AG10803 (cell line): ENCODE measurements around the gene ZNRF2.

Source experiments
- DNase-seq: peaks from one replicate; pipeline ENCODE4 v3.0.0; 2010; ENCODE audit warnings: low read depth
- H3K4me3 ChIP-seq: 2 replicates; pipeline ENCODE4 v1.5.1; 2011; ENCODE audit warnings: mild to moderate bottlenecking, low read length, control low read depth
- TF ChIP-seq, protein P1 (sequence below): conservative IDR thresholded peaks from 2 replicates; pipeline ENCODE4 v1.5.1; 2011; ENCODE audit warnings: mild to moderate bottlenecking, low read length, control low read depth, inconsistent platforms

The ZNRF2 gene

DNA sequence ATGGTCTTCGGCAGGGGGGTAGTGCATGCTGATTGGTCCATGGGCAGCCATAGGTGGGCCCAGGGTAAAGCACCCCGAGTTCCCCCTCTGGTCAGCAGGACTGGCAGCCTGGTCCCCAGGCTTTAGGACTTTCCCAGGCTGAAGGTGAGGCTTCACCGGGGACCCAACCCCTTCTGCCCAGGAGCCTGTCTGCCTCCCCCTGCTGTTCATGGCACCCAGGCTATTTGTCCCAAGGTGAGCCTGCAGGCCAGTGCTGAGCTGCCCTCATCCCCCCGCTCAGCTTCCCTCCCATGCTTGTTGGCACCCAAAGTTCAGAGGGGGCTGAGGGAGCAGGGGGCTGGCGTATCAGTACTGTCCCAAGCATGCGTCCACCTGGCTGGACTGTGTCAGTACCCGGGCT is 38.5 kb upstream of the ZNRF2 start:
- no peak for DNase-seq
- TF ChIP-seq, protein P1, sequence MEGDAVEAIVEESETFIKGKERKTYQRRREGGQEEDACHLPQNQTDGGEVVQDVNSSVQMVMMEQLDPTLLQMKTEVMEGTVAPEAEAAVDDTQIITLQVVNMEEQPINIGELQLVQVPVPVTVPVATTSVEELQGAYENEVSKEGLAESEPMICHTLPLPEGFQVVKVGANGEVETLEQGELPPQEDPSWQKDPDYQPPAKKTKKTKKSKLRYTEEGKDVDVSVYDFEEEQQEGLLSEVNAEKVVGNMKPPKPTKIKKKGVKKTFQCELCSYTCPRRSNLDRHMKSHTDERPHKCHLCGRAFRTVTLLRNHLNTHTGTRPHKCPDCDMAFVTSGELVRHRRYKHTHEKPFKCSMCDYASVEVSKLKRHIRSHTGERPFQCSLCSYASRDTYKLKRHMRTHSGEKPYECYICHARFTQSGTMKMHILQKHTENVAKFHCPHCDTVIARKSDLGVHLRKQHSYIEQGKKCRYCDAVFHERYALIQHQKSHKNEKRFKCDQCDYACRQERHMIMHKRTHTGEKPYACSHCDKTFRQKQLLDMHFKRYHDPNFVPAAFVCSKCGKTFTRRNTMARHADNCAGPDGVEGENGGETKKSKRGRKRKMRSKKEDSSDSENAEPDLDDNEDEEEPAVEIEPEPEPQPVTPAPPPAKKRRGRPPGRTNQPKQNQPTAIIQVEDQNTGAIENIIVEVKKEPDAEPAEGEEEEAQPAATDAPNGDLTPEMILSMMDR, result no peak
- H3K4me3 ChIP-seq, result no peak overlapping the region

DNA sequence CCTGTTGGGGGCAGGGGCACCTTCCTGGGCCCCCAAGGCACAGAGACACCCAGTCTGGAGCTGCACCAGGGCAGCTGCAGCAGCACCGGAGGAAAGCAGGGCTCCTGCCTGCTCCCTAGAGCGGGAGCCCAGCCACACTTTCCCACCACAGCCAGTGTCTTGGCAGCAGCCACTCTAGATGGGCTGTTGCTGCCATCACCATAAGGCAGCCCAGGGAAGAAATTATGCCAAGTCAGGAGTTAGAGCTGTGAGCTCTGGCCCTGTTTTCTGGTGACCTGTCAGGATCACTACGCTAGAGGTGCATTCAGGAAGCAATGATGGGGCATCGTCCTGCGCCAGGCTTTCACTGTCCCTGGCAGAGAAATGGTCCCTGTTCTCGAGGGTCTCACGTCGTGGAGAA is 38.0 kb upstream of the ZNRF2 start:
- no peak for DNase-seq
- TF ChIP-seq, protein P1, result no peak
- no peak overlapping the region for H3K4me3 ChIP-seq

DNA sequence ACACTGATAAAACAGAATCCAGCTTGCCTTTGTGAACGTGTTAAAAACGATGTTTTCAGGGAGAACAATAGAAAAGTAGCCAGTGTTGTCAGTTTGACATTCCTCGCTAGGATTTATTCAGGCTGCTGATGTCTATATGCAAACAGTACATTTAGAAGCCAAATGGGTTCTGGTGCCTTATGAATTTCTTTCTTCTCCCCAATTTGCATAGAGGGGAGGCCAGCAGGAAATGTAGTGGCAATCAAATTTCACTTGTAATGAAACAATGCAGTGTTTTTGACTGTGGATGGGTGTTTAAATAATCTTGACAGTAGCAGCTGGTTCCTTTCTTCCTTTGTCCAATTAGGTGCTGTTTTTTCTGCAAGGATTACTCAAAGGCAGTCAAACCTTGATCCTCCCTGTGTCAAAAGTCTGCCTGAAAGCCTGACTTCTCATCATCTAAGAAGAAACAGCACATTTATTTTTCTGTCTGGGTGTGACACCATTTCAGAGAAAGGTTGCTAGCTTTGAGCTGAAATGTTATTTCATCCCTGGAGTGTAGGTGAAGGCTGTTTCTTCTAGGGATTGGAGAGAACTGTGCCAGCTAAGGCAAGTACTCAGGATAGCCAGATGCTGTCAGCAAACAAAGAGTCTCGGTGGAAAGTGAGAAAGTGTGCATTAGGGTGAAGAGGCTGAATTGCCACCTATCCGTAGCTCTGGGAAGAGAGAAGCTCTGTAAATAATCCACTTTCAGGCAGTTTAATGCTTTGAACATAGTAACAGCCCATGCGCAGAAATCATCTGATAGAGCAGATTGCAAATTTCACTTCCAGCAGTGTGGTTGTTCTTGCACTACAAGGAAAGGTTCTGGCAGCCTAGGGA is 36.6 kb upstream of the ZNRF2 start:
- no peak for DNase-seq
- TF ChIP-seq, protein P1, result no peak
- no peak overlapping the region for H3K4me3 ChIP-seq

DNA sequence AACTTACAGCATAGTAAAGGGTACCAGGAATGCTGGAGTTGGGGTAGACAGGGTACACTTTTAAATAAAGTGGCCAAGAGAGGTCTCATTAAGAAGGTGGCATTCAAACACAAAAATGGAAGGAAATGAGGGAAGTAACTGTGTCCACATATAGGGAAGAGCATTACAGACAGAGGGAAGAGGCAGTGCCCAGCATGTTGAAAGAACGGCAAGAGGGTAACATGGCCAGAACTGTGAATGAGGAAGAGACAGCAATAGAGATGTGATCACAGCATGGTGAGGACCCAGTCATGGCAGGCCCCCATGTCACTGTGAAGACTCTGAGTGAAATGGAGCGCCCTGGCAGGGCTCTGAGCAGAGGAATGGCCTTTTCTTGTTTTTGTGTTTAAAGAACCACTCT is 35.1 kb upstream of the ZNRF2 start:
- H3K4me3 ChIP-seq, result no peak overlapping the region
- no peak for DNase-seq
- TF ChIP-seq, protein P1, result no peak

DNA sequence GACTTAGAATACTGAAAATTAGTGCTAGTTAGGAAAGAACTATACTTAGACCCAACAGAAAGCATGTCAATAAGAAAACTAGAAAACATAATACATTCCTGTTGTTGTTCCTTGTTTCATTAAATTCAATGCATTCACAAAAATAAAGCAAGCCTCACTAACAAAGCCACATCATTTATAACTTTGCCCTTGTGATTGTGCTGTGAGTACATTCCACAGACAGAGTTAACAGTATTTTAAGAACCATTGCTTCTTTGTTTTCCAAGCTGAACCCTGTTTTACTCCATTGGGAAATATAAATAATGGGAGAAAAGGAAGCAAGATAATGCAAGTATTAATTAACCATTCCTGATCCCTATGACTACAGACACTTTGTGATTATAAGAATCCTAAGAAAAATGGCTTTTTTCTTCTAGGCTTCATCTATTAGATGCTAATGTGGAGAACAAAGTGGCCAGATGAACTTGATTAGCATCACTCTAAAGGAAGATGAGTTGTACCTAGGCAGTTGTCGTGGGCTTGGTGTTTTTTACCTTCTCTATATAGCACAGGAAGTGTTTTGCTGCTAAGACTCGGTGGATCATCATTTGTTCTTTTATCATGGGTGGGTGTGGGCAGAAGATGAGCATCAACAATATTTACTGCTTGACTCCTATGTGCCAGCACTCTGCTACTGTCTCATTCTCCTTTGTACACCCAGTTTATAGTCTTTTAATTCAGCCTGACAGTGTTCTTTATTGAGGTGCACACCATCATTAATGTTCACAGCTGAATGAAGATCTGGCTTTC is 34.2 kb upstream of the ZNRF2 start:
- DNase-seq, result no peak
- TF ChIP-seq, protein P1, result no peak
- no peak overlapping the region for H3K4me3 ChIP-seq

DNA sequence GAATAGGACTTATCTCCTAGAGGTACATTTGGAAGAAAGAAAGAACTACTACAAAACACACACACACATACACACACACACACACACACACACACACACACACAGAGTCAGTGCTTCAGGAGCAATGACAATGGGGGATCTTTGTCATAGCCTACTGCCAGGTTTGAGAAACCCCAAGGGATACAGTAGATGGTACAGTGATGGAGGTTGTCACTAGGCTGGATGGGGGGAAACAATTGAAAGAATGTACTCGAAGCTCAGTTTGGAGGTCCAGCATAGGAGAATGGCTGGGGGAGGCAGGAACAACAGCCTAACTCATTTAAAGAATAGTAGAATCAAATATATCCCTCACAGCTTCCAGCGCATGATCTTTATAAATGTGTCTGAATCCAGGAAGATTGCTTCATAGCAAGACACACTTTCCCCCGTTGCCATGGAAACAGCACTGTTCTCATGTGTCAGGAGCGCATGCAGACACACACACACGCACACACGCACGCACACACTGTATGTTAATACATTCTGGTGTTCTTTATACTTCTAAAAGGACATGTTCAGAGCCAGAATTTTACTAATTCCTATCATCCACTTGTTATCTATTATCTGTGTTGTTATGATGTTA is 32.6 kb upstream of the ZNRF2 start:
- TF ChIP-seq, protein P1, result no peak
- H3K4me3 ChIP-seq, result no peak overlapping the region
- peak; percentile 7 for DNase-seq
